ENCODE measurements around the gene CCDC149. TPM values are rescaled to one million over a fixed set of nuclear protein-coding genes. Genes with fewer than 3 reads are reported as not detected.

Gene CCDC149
- 18.0 and 18.2 TPM in 2 replicates for total RNA-seq

DNA sequence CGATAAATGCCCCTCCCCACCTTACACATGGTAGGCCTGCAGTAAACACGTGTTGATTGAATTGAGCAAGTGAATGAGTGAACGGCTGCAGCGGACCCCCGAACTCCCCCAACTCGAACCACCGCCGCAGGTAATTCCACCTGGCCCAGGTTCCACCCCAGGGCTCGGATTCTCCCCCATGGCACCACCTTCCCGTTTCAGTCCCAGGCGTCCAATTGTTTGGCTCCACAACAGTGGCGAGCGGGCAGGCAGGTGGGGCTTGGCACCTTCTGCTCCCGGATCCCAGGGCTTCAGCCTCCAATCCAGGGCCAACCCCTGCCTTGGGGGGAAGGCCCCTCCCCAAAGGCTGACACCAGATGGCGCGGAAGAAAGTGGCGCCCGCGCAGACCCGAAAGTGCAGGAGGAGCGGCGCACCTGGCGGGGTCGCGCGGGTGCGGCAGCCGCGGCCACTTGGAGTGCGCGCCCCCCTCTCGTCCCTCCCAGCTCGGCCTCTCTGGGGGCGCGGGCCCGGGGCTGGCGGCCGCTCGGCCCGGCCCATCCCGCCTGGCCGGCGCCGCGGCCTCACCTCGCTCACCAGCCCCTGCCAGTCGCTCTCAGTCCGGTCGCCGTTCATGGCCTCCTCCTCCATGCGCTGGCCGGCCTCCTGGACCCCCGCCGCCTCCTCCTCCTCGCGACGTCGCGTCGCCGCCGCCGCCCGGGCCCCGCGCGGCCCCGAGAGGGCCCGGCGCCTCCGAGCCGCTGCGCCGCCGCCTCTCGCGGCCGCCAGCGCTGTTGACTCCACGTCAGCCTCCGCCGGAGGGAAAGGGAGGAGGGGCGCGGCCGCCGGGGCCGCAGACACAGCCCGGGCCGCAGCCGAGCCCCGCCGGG, at the start of gene CCDC149:
TSS of gene CCDC149 (minus strand) at position 791 of the 867 bp plus-strand sequence. CDS start at position 613, 178 bp downstream.

DNA sequence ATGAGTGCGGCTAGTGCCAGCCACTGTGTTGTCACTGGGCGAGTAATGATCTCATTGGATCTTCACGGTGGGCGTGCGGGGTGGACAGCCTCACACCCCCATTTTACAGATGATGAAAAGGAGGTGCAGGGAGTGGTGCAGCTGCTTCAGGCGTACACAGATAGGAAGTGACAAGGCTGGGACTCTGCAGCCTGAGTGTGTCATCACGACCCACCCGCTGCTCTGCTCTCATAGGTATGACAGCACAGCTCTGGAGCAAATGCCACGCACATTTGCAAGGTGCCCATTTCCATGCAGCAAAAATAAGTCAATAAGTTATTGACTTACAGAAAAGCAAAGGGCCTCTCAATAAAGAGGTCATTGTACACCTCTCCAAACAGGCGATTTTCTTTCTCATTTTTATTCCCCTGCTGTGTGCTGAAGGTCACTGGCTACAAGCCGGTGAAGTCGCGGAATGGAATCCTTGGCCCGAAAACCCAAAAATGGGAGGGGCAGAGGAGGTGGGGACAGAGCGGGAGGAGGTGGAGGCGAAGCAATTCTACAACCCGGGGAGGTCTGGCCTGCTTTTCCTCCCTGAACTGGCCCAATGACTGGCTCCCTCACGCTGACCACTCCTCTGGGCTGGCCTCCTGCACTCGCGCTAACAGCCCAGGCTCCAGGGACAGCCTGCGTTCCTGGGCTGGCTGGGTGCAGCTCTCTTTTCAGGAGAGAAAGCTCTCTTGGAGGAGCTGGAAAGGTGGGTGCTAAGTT, 117.8 kb downstream of the CCDC149 start, which contains the start of gene SOD3:
TSS of gene SOD3 (plus strand) at position 658 of the 750 bp plus-strand sequence. CDS start 3,949 bp downstream, outside the sequence.

Other genes with a start within 250 kb of the CCDC149 start
- 129 and 136 TPM in 2 replicates for gene SOD3, start 117.5 kb downstream of the CCDC149 start, total RNA-seq
- 1.1 and 1.6 TPM in 2 replicates for gene LGI2, start 117.9 kb upstream of the CCDC149 start, total RNA-seq
- gene SEPSECS, start 247.4 kb upstream of the CCDC149 start, total RNA-seq: 6.7 and 7.0 TPM in 2 replicates